ENCODE measurements around the gene KCNG1. TPM values are rescaled to one million over a fixed set of nuclear protein-coding genes. Genes with fewer than 3 reads are reported as not detected.

The KCNG1 gene
- total RNA-seq, 1 donor from 2014 or later = 9.9 TPM

Other genes starting within 250 kb of the KCNG1 start
- gene BCAS4, start 228.0 kb downstream of the KCNG1 start, total RNA-seq = 0.96 TPM
- gene ADNP, start 91.7 kb downstream of the KCNG1 start, total RNA-seq = 42.3 TPM
- 33.9 TPM for gene DPM1, start 64.6 kb downstream of the KCNG1 start, total RNA-seq
- 4.1 TPM for gene MOCS3, start 64.3 kb downstream of the KCNG1 start, total RNA-seq